SH-SY5Y (cell line): ENCODE measurements around the gene HYAL1.

Experiments
- GATA2 ChIP-seq: IDR thresholded peaks from 2 replicates; pipeline ENCODE4 v1.6.1; 2011; ENCODE audit warnings: mild to moderate bottlenecking, low read depth, low read length
- GATA3 ChIP-seq: IDR thresholded peaks from 2 replicates; pipeline ENCODE4 v1.6.1; 2011; ENCODE audit warnings: low read depth, mild to moderate bottlenecking, low read length, moderate library complexity

- TF ChIP-seq GATA3 (no peak), GATA2 (no peak)
Observed at GRCh38 chr3:50323614-50324199, 20.3 kb upstream of the HYAL1 start.
